IMR-90 (cell line): ENCODE measurements around the gene CYP8B1. TPM values are rescaled to one million over a fixed set of nuclear protein-coding genes. Genes with fewer than 3 reads are reported as not detected.

Experiments used
- ATAC-seq: fragments of 200-7000 bp; cut with Tn5 transposase; 2 replicates; pipeline ENCODE4 v1.9.1; 2020; ENCODE audit warnings: low read depth, mild to moderate bottlenecking, moderate library complexity
- BruUV-seq: library from RNA; stranded (reverse); fragments of 400-500 nt; replicated peaks from 2 replicates; lab custom pipeline; 2021; lab: Mats Ljungman, UMichigan
- CTCF ChIA-PET: fragments of 300-600 bp; formaldehyde crosslinking; extraction: SDS; loops from one replicate; lab custom pipeline; 2021; ENCODE audit warnings: antibody characterized with exemption; lab: Yijun Ruan, JAX
- POLR2A ChIA-PET: fragments of 300-600 bp; sonication (Branson Sonifier 250); formaldehyde crosslinking; loops from one replicate; lab custom pipeline; 2022; ENCODE audit warnings: antibody characterized with exemption; ENCODE audit not compliant: unreplicated experiment; lab: Charles Lee
- DNase-seq: peaks from one replicate; pipeline ENCODE4 v3.0.0; 2013
- H2AFZ ChIP-seq: replicated peaks from 2 replicates; pipeline ENCODE3; 2013; ENCODE audit warnings: low read length, mild to moderate bottlenecking; ENCODE audit not compliant: poor library complexity
- H2AK5ac ChIP-seq: 2 replicates; pipeline ENCODE4 v1.6.1; 2013; ENCODE audit warnings: low read depth, low read length, inconsistent platforms
- H2AK9ac ChIP-seq: replicated peaks from 2 replicates; pipeline ENCODE3; 2013; ENCODE audit warnings: mild to moderate bottlenecking, low read depth, low read length, moderate library complexity; ENCODE audit not compliant: poor library complexity
- H2BK120ac ChIP-seq: 2 replicates; pipeline ENCODE4 v1.6.1; 2013; ENCODE audit warnings: low read depth, low read length, inconsistent platforms
- H2BK15ac ChIP-seq: 3 replicates; pipeline ENCODE4 v1.6.1; 2013; ENCODE audit warnings: low read depth, low read length, inconsistent platforms
- H2BK20ac ChIP-seq: 2 replicates; pipeline ENCODE4 v1.6.1; 2013; ENCODE audit warnings: low read depth, mild to moderate bottlenecking, inconsistent platforms, low read length, moderate library complexity
- H2BK5ac ChIP-seq: 2 replicates; pipeline ENCODE4 v1.6.1; 2013; ENCODE audit warnings: mild to moderate bottlenecking, low read depth, low read length, inconsistent platforms; ENCODE audit not compliant: poor library complexity, severe bottlenecking
- H3K14ac ChIP-seq: replicated peaks from 2 replicates; pipeline ENCODE4 v1.6.1; 2013; ENCODE audit warnings: low read depth, low read length, inconsistent platforms
- H3K18ac ChIP-seq: 2 replicates; pipeline ENCODE4 v1.6.1; 2013; ENCODE audit warnings: low read depth, low read length, control low read depth
- H3K23ac ChIP-seq: 2 replicates; pipeline ENCODE4 v1.6.1; 2013; ENCODE audit warnings: low read depth, low read length, inconsistent platforms
- H3K27ac ChIP-seq: 2 replicates; pipeline ENCODE4 v1.5.1; 2013; ENCODE audit warnings: mild to moderate bottlenecking, control low read depth, low read length; ENCODE audit not compliant: insufficient read depth
- H3K27me3 ChIP-seq: 2 replicates; pipeline ENCODE4 v1.6.1; 2013; ENCODE audit warnings: low read length; ENCODE audit not compliant: control insufficient read depth, insufficient read depth
- H3K36me3 ChIP-seq: 2 replicates; pipeline ENCODE4 v1.6.1; 2013; ENCODE audit warnings: low read length, mixed read lengths; ENCODE audit not compliant: control insufficient read depth, insufficient read depth
- H3K4ac ChIP-seq: 2 replicates; pipeline ENCODE4 v1.6.1; 2013; ENCODE audit warnings: low read depth, low read length, inconsistent platforms
- H3K4me1 ChIP-seq: 2 replicates; pipeline ENCODE4 v1.6.1; 2013; ENCODE audit warnings: low read length, mixed read lengths; ENCODE audit not compliant: control insufficient read depth, insufficient read depth
- H3K4me2 ChIP-seq: 2 replicates; pipeline ENCODE4 v1.6.1; 2013; ENCODE audit warnings: low read depth, mild to moderate bottlenecking, control low read depth, low read length, moderate library complexity
- H3K4me3 ChIP-seq: 2 replicates; pipeline ENCODE4 v1.5.1; 2013; ENCODE audit warnings: low read depth, mild to moderate bottlenecking, control low read depth, low read length, moderate library complexity; ENCODE audit not compliant: insufficient read depth
- H3K56ac ChIP-seq: 2 replicates; pipeline ENCODE4 v1.6.1; 2013; ENCODE audit warnings: low read length, inconsistent platforms; ENCODE audit not compliant: insufficient read depth; ENCODE audit errors: extremely low read depth
- H3K79me1 ChIP-seq, 2 experiments: 2 replicates each; pipeline ENCODE4 v1.6.1; 2013; ENCODE audit warnings: low read length in 2 of 2, inconsistent platforms in 1 of 2, low read depth in 1 of 2
- H3K9ac ChIP-seq: 2 replicates; pipeline ENCODE4 v1.6.1; 2013; ENCODE audit warnings: low read depth, low read length, control low read depth
- H3K9me1 ChIP-seq: 2 replicates; pipeline ENCODE4 v1.6.1; 2013; ENCODE audit warnings: low read length, inconsistent platforms; ENCODE audit not compliant: insufficient read depth
- H3K9me3 ChIP-seq: 2 replicates; pipeline ENCODE4 v1.6.1; 2013; ENCODE audit warnings: low read length; ENCODE audit not compliant: control insufficient read depth, insufficient read depth
- H4K20me1 ChIP-seq: 2 replicates; pipeline ENCODE4 v1.6.1; 2013; ENCODE audit warnings: low read length, inconsistent platforms; ENCODE audit not compliant: insufficient read depth
- H4K5ac ChIP-seq: 2 replicates; pipeline ENCODE4 v1.6.1; 2013; ENCODE audit warnings: mild to moderate bottlenecking, low read depth, low read length, control low read depth
- H4K8ac ChIP-seq, 2 experiments: 2 replicates each; pipeline ENCODE4 v1.6.1; 2013; ENCODE audit warnings: low read depth in 2 of 2, low read length in 2 of 2, control low read depth in 1 of 2, inconsistent platforms in 1 of 2
- H4K91ac ChIP-seq: 2 replicates; pipeline ENCODE4 v1.6.1; 2013; ENCODE audit warnings: low read depth, low read length, inconsistent platforms; ENCODE audit not compliant: insufficient read depth
- CEBPB ChIP-seq: IDR thresholded peaks from 2 replicates; pipeline ENCODE4 v1.6.1; 2012; ENCODE audit warnings: low read depth, low read length, improper control_type of control experiment
- MAZ ChIP-seq: IDR thresholded peaks from 2 replicates; pipeline ENCODE4 v1.6.1; 2012; ENCODE audit warnings: low read depth, mild to moderate bottlenecking, low read length, improper control_type of control experiment, moderate library complexity, borderline replicate concordance
- POLR2A ChIP-seq: IDR thresholded peaks from 2 replicates; pipeline ENCODE4 v1.6.1; 2012; ENCODE audit warnings: mild to moderate bottlenecking, low read depth, low read length
- SMC3 ChIP-seq: fragments of 150-350 bp; IDR thresholded peaks from 2 replicates; pipeline ENCODE4 v1.6.1; 2016; ENCODE audit warnings: low read depth, mild to moderate bottlenecking, antibody characterized with exemption, low read length, moderate library complexity
- WGBS, 2 experiments: methylation state at CpG; one replicate each; pipeline versions ENCODE4 v1.1.5 to v1.1.7; 2013; ENCODE audit warnings: missing lambda C conversion rate in 2 of 2; ENCODE audit not compliant: insufficient read length in 1 of 2; ENCODE audit errors: extremely low coverage in 2 of 2; 5-methylcytosine and 5-hydroxymethylcytosine counted together
- dilution Hi-C: fragments of 300-500 bp; cut with HindIII; formaldehyde crosslinking; loops from one replicate; pipeline ENCODE4 v1.14.3; 2018; ENCODE audit warnings: low sequenced_read_pairs; ENCODE audit not compliant: unreplicated experiment
- in situ Hi-C: fragments of 300-500 bp; cut with MboI; formaldehyde crosslinking; loops from 3 replicates; pipeline ENCODE4 v1.14.3; 2019; ENCODE audit warnings: low sequenced_read_pairs, inconsistent platforms, mixed read lengths
- intact Hi-C: fragments of 100-400 bp; cut with micrococcal nuclease; formaldehyde crosslinking; loops from 2 replicates; pipeline ENCODE4 v1.10.0; 2022
- polyA plus RNA-seq, 3 experiments: library from polyadenylated mRNA; depleted of rRNA; stranded (reverse); fragments of >200 nt; gene quantifications; 2 replicates each; pipeline ENCODE4 v1.2.3, GENCODE V29; 2012; ENCODE audit warnings: low replicate concordance in 1 of 3
- total RNA-seq: library from RNA; depleted of rRNA; stranded (reverse); fragments of >200 nt; gene quantifications from 2 replicates; pipeline ENCODE4 v1.2.3, GENCODE V29; 2012

The CYP8B1 gene
- total and polyA plus RNA-seq, 2 of the 4 experiments (the other 2 are of a cell fraction) = not detected

DNA sequence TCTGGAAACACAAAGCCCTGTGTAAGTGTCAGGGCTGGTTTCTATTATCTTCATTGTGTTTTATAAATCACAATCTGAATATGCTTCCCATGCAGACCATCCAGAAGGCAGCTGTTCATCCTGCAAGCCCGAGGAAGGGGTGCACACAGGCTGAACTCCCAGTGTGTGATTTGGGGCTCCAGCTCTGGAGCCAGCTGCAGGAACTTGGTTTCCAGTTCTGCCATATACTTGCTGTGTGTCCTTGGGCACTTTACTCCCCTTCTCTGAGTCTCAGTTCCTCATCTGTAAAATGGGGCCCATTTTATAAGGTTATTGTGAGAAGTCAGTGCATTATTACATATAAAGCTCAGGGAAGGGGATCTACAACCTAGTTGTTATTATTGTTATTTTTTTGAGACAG is 22.6 kb downstream of the CYP8B1 start:
- H3K79me1 ChIP-seq = no peaks in the 10 kb centered on the region
- no peak for ATAC-seq
- no peak overlapping the region for H2BK5ac ChIP-seq
- H3K4me3 ChIP-seq = no peak overlapping the region
- H3K4me1 ChIP-seq = no peaks in the 10 kb centered on the region
- DNase-seq = no peak
- no peaks in the 10 kb centered on the region for H3K36me3 ChIP-seq
- no peak overlapping the region for H2BK20ac ChIP-seq
- BruUV-seq = no TSS peak
- H2BK120ac ChIP-seq = no peak overlapping the region
- intact Hi-C loops (no loop called here), dilution Hi-C loops (no loop called here), in situ Hi-C loops (no loop called here)
- ChIA-PET POLR2A (no interaction called here), CTCF (no interaction called here)
- no peaks in the 10 kb centered on the region for H3K9me1 ChIP-seq
- H2AFZ ChIP-seq = no peak overlapping the region
- no peak overlapping the region for H2AK5ac ChIP-seq
- no CpG with 5 or more reads among the region's 1 CpG for WGBS, 2 experiments
- H3K9me3 ChIP-seq = no peaks in the 10 kb centered on the region
- H2AK9ac ChIP-seq = no peak overlapping the region
- no peaks in the 10 kb centered on the region for H4K20me1 ChIP-seq
- no peak overlapping the region for H3K18ac ChIP-seq
- H3K56ac ChIP-seq = no peak overlapping the region
- H4K91ac ChIP-seq = no peak overlapping the region
- H3K9ac ChIP-seq = no peak overlapping the region
- no peak overlapping the region for H3K27ac ChIP-seq
- H4K8ac ChIP-seq = no peak overlapping the region
- no peak overlapping the region for H3K14ac ChIP-seq
- H3K4ac ChIP-seq = no peak overlapping the region
- H3K4me2 ChIP-seq = no peak overlapping the region
- peaks cover 44% of the 10 kb centered on the region for H3K27me3 ChIP-seq
- no peak overlapping the region for H3K23ac ChIP-seq
- TF ChIP-seq CEBPB = no peak
- no peak for TF ChIP-seq MAZ
- no peak for TF ChIP-seq POLR2A
- TF ChIP-seq SMC3 = no peak
- no peak overlapping the region for H2BK15ac ChIP-seq
- H4K5ac ChIP-seq = no peak overlapping the region
